GM18499 (cell line): Measurements from ENCODE around the gene IRAK1BP1.
"Not testable (repeated sequence)": the region's sequence is repeated elsewhere in the genome, so short reads cannot be mapped to it uniquely, and the experiment has no call there.

Experiments
- ATAC-seq: cut with Tn5 transposase; IDR thresholded peaks from one replicate; pipeline ENCODE4 v1.9.1; 2021; ENCODE audit warnings: moderate number of reproducible peaks; ENCODE audit not compliant: insufficient read depth, unreplicated experiment

IRAK1BP1 gene

DNA sequence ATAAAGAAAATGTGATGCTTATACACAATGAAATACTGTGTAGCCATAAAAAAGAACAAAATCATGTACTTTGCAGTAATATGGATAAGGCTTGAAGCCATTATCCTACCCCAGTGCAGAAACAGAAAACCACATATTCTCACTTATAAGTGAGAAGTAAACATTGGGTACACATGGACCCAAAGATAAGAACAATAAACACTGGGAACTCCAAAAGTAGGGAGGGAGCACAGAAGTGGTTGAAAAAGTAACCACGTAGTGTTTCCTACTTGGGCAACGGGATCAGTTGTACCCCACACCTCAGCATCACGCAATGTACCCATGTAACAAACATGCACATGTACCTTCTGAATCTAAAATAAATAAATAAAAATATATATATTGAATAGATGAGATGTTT, 8.2 kb downstream of the IRAK1BP1 start:
- no peak for ATAC-seq

DNA sequence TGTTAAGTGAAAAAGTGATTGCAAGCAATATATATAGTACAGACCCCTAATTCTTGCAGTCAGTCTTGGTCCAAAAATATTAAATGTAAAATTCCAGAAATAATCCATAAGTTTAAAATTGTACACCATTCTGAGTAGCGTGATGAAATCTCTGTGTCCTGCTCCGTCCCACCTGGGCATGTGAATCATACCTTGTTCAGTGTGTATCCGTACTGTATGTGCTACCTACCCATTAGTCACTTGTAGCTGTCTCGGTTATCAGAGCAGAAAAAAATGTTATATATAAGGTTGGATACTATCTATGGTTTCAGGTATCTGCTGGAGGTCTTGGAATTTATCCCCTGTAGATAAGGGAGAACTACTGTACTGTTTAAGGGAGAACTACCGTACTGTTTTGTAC, 16.3 kb downstream of the IRAK1BP1 start:
- ATAC-seq, result no peak

GRCh38 chr6:78889901-78890300, 22.6 kb downstream of the IRAK1BP1 start:
- not testable (repeated sequence) for ATAC-seq

- no peak for ATAC-seq
Observed at GRCh38 chr6:78896227-78896626, 28.9 kb downstream of the IRAK1BP1 start.

DNA sequence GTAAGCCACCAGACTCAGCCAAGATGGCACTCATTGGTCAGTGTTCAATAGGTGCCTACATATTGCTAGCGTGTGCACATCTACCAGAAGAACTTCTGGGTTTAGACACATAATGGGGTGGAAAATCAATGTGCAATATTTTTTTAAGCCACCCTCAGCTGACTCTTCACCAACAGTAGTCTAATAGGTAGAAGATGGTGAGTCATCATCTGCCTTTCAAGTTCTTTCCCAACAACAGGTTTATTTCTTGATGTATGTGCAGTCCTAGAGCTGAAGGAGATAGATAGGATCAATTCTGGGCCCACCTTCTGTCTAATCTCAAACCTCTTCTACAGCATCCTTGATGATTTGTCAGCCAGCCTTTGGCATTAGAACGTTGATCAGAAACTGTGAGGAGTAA, 41.3 kb downstream of the IRAK1BP1 start:
- no peak for ATAC-seq

GRCh38 chr6:78909391-78909790, 42.0 kb downstream of the IRAK1BP1 start:
- no peak for ATAC-seq

DNA sequence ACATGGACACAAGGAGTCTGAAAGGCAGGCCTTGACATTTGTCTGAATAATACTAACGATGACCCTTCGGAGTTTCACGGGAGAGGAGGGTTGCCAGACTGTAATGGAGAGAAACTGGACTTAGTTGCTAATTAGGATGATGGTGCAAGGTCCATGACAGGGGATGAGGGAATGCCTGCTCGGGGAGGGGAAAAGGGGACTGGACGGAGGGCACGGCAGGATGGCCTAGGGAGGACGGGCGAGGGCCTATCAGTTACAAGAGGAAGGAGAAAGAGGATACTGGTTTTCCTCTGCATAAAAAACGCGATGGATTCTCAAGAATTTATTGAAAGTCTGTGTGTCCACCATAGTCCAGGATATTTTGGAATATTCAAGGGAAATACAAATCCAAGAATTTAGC, 42.7 kb downstream of the IRAK1BP1 start:
- ATAC-seq, result no peak

DNA sequence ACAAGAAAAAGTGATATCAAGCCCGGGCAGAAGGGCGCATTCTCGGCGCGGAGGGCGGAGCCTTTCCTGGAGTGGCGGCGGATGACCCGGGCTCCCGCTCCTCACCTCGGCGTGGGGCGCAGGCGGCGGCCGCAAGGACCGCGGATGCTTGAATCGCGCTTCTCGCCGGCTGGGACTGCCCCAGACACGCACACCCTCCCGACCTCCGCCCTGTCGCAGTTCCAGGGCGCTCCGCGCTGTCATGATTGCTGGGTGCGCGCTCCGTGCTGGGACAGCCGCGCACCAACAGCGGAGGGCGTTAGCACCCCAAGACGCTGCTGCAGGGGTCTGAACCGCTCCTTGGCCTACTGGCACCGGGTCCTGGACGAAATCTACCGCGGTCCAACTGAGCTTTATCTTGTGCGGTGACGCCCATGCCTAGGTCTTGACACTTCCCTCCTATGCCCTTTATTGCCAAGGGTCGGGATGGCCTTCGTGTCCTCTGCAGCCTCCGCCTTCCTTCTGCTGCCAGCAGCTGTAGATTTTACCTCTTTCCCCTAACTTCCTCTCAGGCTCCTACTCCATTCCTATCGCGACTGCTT, 43.3 kb downstream of the IRAK1BP1 start:
- ATAC-seq, result no peak

DNA sequence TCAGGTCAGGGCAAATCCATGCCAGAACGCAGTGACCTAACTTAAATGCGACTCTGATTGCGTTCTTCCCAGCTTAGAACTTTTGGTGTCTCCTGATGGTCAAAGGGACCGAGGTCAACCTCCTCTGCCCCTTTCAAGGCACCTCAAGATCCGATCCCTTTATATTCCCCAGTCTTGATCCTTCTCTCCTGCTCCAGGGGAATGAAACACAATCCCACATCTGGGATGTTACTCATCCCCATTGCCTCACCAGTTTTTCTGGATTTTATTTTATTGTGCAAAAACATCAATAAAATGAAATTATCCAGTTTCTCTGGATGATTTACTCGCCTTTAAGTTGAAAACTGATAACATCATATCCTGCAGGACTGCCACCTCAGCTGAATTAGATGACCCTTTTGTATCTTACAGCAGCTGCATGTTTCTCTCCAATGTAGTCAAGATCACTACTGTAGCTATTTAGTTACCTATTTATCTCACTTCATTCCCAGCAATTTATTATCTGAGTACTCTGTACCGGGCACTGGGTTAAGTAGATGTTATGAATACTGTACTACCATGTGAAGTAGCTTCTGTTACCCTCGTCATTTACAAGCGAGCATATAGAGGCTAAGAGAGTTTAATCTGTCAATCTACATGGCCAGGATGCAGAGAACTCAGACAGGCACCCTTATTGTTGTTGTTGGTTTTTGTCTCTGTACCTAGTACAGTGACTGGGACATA, 44.0 kb downstream of the IRAK1BP1 start:
- ATAC-seq, result no peak

- no peak for ATAC-seq
Observed at GRCh38 chr6:78916411-78916810, 49.1 kb downstream of the IRAK1BP1 start.

GRCh38 chr6:78917788-78918187, 50.4 kb downstream of the IRAK1BP1 start:
- no peak for ATAC-seq

DNA sequence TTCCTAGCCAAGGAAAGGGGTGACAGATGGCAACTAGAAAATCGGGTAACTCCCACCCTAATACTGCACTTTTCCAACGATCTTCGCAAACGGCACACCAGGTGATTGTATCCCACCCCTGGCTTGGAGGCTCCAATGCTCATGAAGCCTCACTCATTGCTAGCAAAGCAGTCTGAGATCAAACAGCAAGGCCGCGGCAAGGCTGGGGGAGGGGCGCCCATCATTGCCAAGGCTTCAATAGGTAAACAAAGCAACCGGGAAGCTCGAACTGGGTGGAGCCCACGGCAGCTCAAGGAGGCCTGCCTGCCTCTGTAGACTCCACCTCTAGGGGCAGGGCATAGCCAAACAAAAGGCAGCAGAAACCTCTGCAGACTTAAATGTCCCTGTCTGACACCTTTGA, 53.8 kb downstream of the IRAK1BP1 start:
- not testable (repeated sequence) for ATAC-seq

DNA sequence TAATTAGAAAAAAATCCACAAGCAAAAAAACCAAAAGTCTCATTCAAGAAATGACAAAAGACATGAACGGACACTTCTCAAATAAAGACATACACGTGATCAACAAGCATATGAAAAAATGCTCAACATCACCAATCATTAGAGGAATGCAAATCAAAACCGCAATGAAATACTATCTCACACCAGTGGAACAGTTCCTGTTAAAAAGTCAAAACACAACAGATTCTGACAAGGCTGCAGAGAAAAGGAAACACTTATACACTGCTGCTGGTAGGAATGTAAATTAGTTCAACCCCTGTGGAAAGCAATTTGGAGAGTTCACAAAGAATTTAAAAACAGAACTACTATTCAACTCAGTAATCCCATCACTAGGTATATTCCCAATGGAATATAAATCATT, 58.0 kb downstream of the IRAK1BP1 start:
- ATAC-seq, result no peak

DNA sequence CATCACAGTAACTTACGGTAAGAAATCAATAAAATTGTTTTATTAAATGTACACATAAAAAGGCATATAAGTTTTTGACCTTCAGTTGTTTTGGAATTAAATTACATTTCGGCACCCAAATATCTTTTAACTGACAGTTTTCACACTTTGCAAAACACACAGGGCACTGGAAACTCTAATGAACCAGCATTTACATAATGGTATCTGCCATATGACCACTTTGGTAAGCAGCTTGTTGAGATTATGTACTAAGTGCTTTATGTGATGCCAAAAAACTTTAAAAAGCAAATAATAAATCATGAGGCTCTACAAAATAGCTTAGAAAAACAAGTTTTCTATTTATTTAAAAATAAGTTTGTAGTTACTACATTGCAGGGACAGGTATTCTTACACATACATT, 68.2 kb downstream of the IRAK1BP1 start:
- no peak for ATAC-seq

DNA sequence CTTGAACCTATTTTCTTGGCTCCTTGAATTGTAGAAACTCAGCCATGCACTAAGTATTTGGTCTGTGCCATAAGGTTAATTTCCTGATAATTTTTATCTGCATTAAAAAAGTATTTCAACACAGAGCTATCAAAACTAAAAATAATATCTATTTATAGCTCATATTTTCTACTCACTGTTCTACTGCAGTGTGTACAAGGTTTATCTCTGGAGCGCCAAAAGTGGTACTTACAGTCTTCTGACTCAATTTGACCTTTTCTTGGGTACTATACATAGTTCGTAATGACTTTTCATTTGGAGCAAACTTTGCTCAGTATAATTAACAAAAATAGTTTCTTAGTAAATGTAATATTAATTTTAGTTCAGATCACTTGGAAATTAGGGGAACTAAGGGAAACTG, 69.2 kb downstream of the IRAK1BP1 start:
- ATAC-seq, result no peak

GRCh38 chr6:78942446-78942845, 75.1 kb downstream of the IRAK1BP1 start:
- ATAC-seq, result no peak

DNA sequence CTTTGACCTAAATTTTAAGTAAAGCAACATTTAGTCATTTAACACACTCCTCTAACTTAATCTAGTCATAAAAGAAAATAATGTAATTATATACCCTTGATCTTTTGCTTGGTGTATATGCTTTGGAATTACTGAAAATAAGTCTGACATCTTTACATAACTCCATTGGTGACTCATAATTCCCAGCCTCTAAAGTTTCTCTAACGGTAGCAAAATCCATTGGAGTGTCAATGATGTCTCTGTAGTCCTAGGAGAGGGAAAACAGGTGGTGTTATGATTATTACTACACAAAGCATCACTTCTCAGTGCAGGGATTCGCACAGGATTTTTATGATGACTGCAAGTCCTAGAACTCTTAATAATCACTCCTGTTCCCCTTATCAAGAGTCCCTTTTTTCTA, 80.2 kb downstream of the IRAK1BP1 start:
- ATAC-seq, result no peak

GRCh38 chr6:78947962-78948361, 80.6 kb downstream of the IRAK1BP1 start:
- ATAC-seq, result no peak

- ATAC-seq, result no peak
Observed at GRCh38 chr6:78948785-78949184, 81.4 kb downstream of the IRAK1BP1 start.

DNA sequence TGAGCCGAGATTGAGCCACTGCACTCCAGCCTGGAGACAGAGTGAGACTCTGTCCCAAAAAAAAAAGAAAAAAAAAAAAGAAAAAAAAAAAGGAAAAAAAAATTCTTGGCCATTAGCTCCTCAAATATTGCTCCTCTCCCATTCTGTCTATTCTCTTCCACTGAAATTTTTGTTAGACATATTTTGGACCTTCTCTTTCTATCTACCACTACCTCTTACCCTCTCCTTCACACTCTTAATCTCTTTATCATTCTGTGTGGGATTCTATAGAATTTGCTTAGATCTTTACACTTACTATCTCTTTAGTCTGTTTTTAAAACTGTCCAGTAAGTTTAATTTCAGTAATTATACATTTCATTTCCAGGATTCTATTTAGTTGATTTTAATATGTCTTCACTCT, 85.0 kb downstream of the IRAK1BP1 start:
- ATAC-seq, result no peak
